Skeletal muscle cell (primary cell): ENCODE measurements around the gene OPCML.

Experiments
- DNase-seq: peaks from one replicate; pipeline ENCODE4 v3.0.0-alpha.2; 2010; ENCODE audit warnings: low read depth
- H3K4me3 ChIP-seq: 2 replicates; pipeline ENCODE4 v1.5.1; 2011; ENCODE audit warnings: low read depth, mild to moderate bottlenecking, control low read depth, low read length, moderate library complexity

The OPCML gene

DNA sequence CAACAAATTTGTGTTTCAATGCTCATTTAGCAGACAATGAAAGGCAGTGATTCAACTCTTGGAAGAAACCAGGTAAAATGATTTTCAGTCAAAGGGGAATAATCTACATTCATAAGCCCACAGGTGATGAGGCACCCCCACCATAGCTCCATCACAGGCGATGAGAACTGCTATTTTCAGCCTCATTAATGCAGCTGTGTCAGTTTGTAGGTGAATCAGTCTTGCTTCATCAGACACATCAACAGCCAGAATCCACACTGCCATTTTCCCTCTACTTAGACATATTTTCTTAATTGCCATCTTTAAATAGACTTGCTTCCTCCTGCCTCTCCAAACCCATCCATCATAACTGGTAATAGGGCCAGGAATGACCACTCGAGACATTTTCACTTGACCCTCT is 701.0 kb downstream of the OPCML start:
- no peak overlapping the region for H3K4me3 ChIP-seq
- DNase-seq, result no peak

DNA sequence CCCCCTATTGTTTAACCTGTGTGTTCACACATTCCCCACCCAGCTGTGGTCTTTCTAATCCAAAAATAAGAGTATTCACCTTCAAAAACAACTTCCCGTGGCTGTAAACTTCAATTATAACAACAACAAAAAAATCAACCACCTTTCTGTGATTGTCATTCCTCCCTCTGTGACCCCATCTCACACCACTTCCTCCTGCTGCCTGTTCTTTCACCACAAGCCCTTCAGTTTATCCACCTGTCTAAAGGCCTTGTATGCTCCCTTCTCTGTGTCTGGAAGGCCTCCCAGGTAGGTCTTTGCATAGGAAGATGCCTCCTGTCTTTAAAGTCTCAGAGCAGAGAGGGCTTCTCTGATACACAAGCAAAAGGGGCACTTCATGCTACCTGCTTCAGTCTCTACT is 707.7 kb downstream of the OPCML start:
- DNase-seq, result no peak
- no peak overlapping the region for H3K4me3 ChIP-seq

DNA sequence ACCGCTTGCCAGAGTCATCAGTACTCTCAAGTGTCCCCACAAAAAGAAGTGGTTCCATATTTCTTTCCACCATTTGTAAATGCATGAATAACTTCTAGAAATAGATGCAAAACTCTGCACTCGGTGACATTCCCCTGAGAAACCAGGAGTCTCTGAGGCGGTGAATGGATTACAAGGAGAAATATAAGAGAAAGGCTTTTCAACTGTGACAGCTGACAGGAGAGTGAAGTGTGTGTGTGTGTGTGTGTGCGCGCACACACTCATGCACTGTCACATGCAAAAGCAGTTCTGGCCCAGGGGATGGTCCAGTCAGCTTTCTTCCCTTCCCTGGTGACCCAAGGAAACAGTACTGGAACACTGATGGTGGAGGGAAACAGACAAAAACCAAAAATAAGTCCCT is 710.0 kb downstream of the OPCML start:
- no peak overlapping the region for H3K4me3 ChIP-seq

DNA sequence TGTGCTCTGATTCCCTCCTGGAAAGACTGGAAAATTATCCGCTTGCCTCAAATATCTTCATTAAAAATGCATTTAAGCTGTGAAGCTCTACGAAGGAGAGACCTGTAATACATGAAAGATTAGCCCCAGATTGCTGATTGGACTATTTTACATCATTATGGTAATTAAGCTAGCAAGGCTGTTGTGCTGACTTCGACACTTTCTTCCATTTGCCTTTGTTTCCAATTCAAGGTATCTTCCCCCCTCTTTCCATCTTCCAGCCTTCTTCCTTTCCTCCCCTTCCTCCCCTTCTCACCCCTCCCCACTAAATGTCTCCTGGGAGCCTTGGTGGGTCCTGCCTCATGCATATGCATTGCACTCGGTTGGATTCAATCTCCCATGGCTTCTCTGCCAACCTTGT is 710.8 kb downstream of the OPCML start:
- no peak overlapping the region for H3K4me3 ChIP-seq
- no peak for DNase-seq

More for the DNA sequence above, 710.0 kb downstream of the OPCML start:
- DNase-seq, result no peak

DNA sequence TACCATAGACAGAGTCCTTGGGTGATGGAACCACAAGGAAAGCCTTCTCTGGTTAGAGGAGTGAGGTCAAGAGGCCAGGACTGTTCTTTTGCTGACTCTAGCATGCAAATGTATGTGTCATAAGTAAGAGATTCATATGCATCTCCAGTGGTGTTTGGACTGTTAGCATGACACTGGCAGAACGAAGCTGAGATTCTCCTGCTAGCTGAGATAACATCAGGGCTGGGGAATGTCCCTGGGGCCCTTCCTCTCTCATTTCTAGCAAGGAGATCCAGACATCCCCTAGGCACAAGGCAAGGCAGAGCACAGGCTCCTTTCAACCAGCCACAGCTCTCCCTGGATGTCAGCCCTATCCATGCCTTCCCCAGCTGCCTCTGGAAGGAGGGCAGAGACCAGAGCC is 711.3 kb downstream of the OPCML start:
- no peak overlapping the region for H3K4me3 ChIP-seq
- DNase-seq, result peak; percentile 60

DNA sequence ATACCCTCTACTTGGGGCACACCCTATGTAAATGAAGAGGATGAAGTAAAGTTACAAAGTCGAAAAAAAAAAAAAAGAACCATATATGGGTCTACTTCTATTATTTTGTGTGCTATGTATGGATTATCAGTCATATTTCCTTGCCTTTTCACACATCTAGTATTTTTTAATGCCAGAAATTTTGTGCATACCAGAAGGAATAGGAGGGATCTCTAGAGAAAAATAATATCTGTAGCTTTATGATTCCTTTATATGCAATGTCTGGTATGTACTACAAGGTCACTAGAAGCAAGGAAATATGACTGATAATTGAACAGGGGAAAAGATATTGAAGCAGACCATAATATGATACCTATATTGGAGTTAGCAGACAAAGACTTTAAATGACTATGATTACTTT is 713.4 kb downstream of the OPCML start:
- DNase-seq, result no peak
- no peak overlapping the region for H3K4me3 ChIP-seq

DNA sequence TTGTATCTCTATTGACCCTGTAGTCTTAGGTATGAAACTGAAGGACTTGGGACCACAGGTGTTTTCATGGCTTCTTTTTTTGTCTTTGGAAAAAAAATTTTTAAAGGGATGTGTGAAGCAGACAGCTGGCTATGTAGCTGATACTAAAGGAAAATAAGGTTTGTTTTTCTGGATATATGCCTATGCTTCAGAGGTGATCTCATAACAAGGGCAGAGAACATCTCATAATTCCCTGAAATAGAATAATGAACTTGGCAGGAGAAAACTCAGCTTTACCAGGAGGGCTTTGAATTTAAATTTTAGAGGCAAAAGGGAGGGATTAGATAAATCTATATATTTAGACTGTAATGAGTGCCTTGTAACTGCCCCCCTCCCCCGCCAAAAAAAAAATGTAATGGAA is 714.9 kb downstream of the OPCML start:
- no peak for DNase-seq
- no peak overlapping the region for H3K4me3 ChIP-seq

DNA sequence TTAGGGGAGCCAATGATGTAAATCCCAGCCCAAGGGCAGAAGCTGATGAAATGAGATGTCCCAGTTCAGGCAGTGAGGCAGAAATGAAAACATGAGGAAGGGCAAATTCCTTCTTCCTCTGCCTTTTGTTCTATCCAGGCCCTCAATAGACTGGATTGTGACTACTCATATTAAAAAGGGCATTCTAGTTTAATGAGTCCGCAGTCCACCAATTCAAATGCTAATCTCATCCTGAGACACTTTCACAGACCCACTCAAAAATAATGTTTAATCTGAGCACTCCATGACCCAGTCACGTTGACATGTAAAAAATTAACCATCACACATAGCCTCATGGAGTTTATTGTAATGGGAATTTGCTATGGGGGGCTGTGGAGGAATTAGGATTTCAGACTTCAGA is 717.9 kb downstream of the OPCML start:
- DNase-seq, result no peak
- H3K4me3 ChIP-seq, result no peak overlapping the region

DNA sequence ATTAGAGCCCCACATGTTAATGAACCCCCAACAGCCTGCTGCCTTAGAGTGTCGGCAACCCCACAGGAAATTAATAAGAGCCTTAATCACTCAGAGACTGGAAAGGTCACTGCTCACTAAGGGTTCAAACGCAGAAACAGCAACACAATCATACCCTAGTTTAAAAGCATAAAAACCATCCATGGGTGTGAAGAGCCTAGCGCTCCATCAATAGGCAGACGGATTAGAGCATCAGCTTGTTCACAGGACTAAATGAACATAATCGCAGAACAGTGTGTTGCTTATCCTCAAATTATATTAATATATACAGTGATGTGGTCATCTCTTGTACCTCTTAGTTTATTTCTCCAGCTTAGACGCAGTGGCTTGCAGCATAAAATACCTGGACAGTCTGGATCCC is 720.7 kb downstream of the OPCML start:
- DNase-seq, result no peak

DNA sequence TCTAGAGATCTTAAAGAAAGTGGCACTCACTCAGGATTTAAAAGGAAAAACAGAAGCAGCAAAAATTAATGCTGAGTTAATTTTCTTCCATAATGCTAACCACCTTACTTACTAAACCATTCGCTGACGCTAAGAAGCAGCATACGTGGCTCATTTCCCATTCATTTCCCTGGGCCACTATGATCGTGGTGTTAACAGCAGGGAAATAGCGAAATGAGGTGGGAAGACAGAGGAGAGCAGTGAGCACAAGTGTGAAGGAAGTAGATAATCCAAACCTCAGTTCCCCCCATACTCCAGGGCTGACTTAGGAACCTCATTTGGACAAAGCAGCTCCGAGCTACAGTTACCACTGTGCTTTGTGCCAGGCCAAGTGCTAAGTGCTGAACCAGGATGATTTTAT is 723.2 kb downstream of the OPCML start:
- no peak overlapping the region for H3K4me3 ChIP-seq
- DNase-seq, result no peak

More for the DNA sequence above, 720.7 kb downstream of the OPCML start:
- no peak overlapping the region for H3K4me3 ChIP-seq

DNA sequence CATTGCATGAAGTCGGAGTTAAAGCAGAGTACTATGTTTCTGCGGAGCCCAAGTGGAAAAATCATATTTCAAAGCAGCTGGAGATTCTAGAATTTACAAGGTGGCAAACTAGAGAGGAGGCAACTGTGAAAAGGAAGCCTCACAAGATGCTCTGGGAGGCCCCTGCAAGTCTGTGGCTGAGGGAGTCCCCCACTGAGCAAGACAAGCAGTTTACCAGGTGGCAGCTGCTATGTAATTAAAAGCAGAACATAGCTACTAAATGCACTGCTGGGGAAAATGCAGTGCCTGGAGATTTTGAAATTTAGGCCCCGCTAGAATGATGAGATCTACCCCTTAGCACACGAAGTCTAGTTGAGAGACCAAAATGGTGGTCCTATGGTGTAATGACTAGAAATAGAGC is 728.0 kb downstream of the OPCML start:
- DNase-seq, result no peak
- no peak overlapping the region for H3K4me3 ChIP-seq

DNA sequence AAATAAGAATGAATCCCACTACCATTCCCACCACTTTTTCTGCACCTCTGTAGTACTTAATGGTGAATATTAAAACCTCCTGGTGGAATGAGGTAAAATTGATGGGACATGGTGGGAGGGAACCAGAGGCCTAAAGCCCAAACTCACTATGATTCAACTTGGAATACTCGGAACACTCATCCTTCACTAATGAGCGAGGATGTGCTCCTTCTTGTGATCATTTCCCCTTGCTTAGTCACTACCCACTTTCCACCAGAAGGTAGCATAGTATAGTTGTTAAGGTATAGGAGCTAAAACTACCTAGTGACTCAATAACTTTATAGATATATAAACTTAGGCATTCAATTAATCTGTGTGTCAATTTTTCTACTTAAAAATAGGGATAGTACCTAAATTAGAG is 728.9 kb downstream of the OPCML start:
- H3K4me3 ChIP-seq, result no peak overlapping the region
- DNase-seq, result no peak

DNA sequence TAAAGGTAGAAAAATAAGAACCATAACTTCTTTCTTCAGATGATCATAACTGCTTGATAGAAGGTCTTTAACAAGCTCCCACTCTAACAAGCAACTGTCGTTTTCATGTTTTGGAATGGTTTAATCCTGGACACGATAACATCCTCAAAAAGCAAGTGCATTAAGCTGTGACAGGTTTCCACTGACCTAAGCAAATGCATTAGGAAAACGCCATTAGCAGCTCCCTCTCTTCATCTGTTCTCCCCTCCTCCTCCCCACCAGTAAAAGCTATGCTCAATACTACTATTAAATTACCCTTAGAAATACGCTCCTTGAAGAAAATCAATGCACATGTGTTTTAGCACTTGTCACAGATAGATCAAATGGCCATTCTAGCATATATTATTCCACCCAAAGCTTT is 729.4 kb downstream of the OPCML start:
- no peak for DNase-seq
- no peak overlapping the region for H3K4me3 ChIP-seq

DNA sequence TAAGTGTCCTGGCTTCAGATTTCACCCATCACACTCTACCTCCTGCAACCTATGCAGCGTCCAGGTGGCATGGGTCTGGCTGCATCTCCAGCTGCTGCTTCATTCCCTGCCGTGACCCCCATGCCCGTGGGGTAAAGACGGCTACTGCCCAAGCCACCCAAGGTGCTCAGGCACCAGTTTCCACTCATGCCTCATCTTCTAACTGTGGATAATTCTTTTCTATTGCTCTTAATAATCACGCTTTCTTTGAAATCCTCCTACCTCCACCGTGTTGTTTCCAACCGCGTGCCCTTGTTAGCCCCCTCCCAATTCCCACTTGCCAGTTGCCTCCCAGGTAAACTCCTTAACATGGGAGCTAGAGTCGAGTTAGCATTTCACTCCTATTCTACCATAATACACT is 738.5 kb downstream of the OPCML start:
- no peak overlapping the region for H3K4me3 ChIP-seq
- no peak for DNase-seq

DNA sequence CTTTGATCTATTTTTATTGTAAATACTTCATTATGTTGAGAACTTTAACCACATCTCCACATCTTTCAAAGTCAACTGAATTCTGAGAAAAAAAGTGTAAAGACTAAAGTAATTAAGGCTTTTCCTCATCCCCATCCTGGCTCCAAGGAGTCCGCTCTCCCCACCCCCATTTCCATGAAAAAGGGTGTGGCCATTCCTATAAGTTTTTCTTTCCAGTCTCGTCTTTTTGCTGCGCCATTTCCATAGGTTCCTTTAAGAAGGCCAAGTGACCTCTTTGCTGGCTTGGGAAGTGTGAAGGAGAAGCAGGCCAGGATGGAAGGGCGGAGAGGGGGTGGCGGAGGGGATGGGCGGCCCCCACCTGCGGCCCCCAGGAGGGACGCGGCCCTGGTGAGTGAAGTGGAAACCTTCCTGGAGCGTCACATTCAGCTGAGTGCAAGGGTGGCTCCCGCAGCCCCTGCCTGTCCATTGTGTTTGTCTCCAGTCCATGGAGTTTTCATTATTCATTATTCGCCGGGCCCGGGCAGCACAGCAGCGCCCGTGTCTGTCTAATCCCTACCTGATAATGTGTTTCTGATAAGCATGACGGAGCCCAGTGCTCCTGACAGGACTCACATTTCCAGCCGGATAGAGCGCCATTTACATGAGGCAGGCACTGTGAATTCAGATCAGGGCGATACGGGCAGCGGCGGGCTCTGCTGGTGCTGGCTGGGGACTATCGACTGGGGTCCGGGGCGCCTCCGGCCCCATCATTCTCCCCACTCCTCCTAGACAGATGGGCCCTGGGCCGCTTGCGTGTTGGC is 739.8 kb downstream of the OPCML start:
- H3K4me3 ChIP-seq, result no peak overlapping the region
- DNase-seq, result no peak

DNA sequence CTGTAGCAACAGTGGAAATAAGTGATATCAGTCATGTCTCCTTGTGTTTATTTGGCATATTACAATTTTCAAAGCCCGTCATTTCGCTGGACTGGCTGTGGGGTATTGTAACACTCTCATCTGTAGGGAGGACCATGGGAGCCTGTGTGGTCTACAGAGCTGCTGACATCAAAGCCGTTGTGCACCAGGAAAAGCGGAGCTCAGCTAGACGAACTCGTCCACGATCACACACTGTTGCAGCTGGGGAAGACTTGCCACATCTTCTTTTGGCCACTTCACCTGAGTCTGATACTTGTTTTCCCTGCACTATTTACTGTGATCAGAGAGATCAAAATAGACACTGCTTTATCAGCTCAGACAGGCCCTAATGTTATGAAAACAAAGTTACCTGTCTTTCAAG is 741.3 kb downstream of the OPCML start:
- no peak overlapping the region for H3K4me3 ChIP-seq
- no peak for DNase-seq

DNA sequence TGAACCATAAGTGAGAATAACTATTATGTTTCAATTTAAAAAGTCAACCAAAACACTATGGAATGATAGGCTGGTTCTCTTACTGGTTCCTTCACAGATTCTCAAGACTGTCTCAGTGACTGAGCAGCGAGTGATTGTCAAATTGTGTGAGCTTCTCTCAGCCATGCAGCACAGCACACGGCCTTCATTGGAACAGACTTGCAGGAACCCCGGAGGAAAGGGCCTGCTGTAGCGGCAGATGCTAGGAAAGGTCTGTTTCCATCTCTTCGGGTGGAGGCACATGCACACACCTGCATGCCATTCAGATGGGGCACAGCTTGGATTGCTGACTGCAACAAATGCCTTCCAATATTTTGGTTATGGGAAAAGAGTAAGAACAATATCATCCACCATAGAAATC is 741.8 kb downstream of the OPCML start:
- no peak overlapping the region for H3K4me3 ChIP-seq
- no peak for DNase-seq

DNA sequence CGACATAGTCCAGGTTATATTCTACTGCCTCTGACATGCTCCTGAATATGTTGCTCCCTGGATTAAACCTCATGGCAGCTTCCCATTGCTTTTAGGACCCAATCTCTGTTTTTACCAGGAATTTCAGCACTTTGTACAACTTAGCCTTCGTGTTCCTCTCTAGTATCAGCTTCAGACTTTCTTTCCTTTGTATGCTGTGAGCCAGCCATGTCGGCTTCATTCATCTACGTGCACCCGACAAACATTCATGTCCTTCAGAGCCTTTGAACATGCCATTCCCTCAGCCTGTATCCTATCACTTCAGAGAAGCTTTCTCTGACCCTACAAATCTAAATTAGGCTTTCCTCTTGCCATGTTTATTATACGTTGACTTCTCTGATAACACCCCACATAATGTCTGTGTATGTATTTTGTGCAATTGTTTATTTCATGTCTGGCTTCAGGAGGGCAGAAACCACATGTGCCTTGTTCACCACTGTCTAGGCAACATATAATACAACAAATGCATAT is 743.4 kb downstream of the OPCML start:
- DNase-seq, result no peak
- H3K4me3 ChIP-seq, result no peak overlapping the region

DNA sequence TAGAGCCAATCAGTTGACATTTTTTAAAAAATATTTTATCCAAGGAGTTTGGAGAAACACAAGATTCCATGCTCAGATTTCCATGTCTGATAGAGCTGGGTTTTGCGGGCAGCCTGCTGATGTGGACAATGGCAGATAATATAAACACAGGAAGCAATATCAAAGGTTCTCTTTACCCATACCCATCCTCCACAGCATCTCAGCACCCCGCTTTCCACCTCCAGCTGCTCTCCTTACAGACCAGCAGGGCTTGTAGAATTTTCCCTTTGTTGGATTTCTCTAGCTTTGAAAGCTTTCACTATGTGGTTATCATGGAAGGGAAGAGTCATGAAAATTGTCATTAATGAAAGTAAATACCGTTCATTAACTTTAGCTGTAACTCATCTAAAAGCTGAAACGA is 746.4 kb downstream of the OPCML start:
- no peak for DNase-seq
- H3K4me3 ChIP-seq, result no peak overlapping the region

DNA sequence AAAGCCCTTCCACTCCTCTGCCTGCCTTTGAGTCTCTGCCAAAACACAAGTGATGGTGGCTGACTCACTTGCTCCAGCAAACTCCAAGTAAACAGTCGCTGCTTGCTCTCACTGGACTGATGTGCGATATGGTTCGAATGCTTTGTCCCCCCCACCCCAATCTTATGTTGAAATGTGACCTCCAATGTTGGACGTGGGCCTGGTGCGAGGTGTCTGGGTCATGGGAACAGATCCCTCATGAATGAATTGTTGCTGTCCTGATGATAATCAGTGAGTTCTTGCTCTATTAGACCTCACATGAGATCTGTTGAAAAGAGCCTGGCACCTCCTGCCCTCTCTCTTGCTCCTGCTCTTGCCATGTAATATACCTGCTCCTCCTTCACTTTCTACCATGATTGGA is 747.9 kb downstream of the OPCML start:
- DNase-seq, result no peak
- no peak overlapping the region for H3K4me3 ChIP-seq

DNA sequence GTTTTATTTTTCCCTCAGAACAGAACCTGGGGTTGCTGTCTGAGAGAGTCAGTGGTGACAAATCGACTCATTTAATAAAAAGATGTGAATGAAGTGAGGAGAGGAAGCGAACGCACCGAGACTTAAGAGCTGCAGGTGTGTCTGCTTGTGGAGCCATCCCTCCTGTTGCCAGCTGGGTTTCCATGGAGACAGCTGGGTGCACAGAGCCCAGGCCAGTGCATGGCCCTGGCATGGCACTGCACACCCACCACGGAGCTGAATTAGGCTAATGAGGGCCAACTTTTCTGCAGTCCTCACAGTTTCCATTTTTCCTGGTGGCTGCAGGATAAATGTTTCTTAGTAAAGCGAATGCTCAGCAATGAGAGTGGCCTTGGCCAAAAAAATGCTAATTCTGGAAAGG is 750.2 kb downstream of the OPCML start:
- DNase-seq, result no peak

DNA sequence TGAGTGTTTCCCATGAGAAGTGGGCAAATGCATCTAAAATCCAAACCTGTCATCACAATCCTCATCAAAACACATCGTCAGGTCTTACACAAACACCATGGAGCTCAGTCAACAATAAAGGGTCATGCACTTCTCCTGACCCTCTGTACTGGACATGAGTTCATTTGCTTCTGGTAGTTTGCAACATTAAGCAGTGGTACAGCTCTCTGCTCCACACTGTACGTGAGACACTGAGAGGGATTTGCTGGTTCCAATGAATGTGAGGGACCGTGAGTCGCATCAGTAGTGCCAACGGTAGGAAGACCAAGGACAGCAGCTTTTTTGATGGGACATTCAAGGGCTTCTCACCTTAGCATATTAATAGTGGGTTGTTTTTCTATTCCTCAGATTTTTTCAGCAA is 752.3 kb downstream of the OPCML start:
- no peak for DNase-seq
- no peak overlapping the region for H3K4me3 ChIP-seq

More for the DNA sequence above, 750.2 kb downstream of the OPCML start:
- H3K4me3 ChIP-seq, result no peak overlapping the region
